Activated CD4-positive, alpha-beta T cell treated with anti-CD3 and anti-CD28 coated beads for 36 hours (primary cell): ENCODE results near the gene NELL1. TPM values are rescaled to one million over a fixed set of nuclear protein-coding genes. Genes with fewer than 3 reads are reported as not detected.

Experiments
- ATAC-seq: fragments of 200-7000 bp; cut with Tn5 transposase; one replicate; pipeline ENCODE4 v1.10.0; 2021; ENCODE audit warnings: mild to moderate bottlenecking, moderate library complexity
- CTCF ChIA-PET: fragments of 350-600 bp; sonication (Branson Sonifier 250); formaldehyde crosslinking; loops from one replicate; lab custom pipeline; 2021; ENCODE audit warnings: antibody characterized with exemption; lab: Charles Lee
- POLR2A ChIA-PET: fragments of 350-600 bp; sonication (Branson Sonifier 250); formaldehyde crosslinking; loops from one replicate; lab custom pipeline; 2021; ENCODE audit warnings: antibody characterized with exemption, inconsistent platforms; lab: Charles Lee
- DNase-seq: peaks from one replicate; pipeline ENCODE4 v3.0.0-alpha.2; 2020
- H3K27ac Mint-ChIP-seq: one replicate; pipeline ENCODE4 v1.8.0; 2021; ENCODE audit warnings: mixed read lengths
- H3K27me3 Mint-ChIP-seq: one replicate; pipeline ENCODE4 v1.8.0; 2021; ENCODE audit warnings: mixed read lengths
- H3K36me3 Mint-ChIP-seq: one replicate; pipeline ENCODE4 v1.8.0; 2021; ENCODE audit warnings: low read depth, mixed read lengths
- H3K4me1 Mint-ChIP-seq: one replicate; pipeline ENCODE4 v1.8.0; 2021; ENCODE audit warnings: mixed read lengths
- H3K4me3 Mint-ChIP-seq: one replicate; pipeline ENCODE4 v1.8.0; 2021; ENCODE audit warnings: mild to moderate bottlenecking, moderate library complexity, mixed read lengths
- H3K9me3 Mint-ChIP-seq: one replicate; pipeline ENCODE4 v1.8.0; 2021; ENCODE audit warnings: low read depth, mixed read lengths
- intact Hi-C, 2 experiments: fragments of 100-400 bp; cut with DNase I in 1 of 2; cut with micrococcal nuclease in 1 of 2; formaldehyde crosslinking; loops; one replicate each; pipeline versions ENCODE4 v1.14.2 to v1.15.1; 2022 to 2024; cut with DNase I, micrococcal nuclease
- total RNA-seq, 2 experiments: library from RNA; stranded (reverse); gene quantifications; one replicate each; pipeline ENCODE4 v1.2.3, GENCODE V29; 2021

The NELL1 gene
- total RNA-seq, 2 experiments from 2014 or later, result not detected

GRCh38 chr11:21476588-21476987, 807.2 kb downstream of the NELL1 start:
- ChIA-PET POLR2A (no interaction called here), CTCF (interaction anchor here (0.6 to 0.8 kb wide), 2 partner anchors 302 to 1066 kb away, joined by 3 to 4 read pairs; no protein-coding TSS in a partner anchor)
- ATAC-seq (no peak), DNase-seq (no peak)
- H3K4me1 Mint-ChIP-seq, result no peaks in the 10 kb centered on the region
- H3K27me3 Mint-ChIP-seq, result no peaks in the 10 kb centered on the region
- no peaks in the 10 kb centered on the region for H3K36me3 Mint-ChIP-seq
- no peak overlapping the region for H3K4me3 Mint-ChIP-seq
- H3K9me3 Mint-ChIP-seq, result no peaks in the 10 kb centered on the region
- H3K27ac Mint-ChIP-seq, result no peak overlapping the region
- intact Hi-C loops, result no loop called here

DNA sequence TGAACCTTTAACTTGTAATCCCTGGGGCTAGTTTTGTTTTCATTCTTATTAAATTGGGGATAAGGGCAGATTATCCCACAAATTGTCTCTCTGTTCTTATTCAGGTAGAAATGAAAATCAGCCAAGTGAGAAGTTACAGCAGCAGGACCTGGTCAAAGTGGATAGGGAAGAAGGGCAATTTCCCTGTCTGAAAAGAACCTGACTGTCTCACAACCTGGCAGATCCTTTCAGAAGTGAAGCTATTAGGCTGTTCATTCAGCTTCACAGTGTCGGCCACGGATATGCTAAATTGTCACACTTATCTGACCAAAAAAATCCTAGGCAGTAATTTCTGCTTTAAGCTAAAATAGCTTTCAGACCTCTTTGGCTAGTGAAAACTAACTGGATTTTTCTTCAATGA, 810.9 kb downstream of the NELL1 start:
- no peak overlapping the region for H3K4me3 Mint-ChIP-seq

DNA sequence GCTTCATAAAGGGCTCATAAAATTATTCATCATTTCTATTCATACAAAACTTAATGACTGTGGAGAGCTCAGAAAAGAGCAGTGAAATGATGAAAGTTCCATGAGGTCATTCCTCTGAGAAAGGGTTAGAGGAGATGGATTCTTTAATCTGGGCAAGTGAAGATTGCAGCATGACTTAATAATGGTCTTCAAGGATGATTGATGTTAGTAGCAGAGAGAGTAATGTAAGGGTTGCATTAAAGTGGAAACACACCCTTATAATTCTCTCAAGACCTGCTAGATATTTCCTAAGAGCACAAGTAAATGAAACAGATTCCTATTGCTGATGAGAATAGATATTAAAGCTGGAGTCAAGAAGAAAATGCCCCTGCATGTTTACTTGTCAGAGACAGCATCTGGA, 811.9 kb downstream of the NELL1 start:
- H3K9me3 Mint-ChIP-seq, result no peaks in the 10 kb centered on the region
- H3K36me3 Mint-ChIP-seq, result no peaks in the 10 kb centered on the region
- DNase-seq (no peak), ATAC-seq (no peak)
- intact Hi-C loops, result no loop called here
- POLR2A ChIA-PET, result no interaction called here
- H3K27ac Mint-ChIP-seq, result no peak overlapping the region
- no peak overlapping the region for H3K4me3 Mint-ChIP-seq
- H3K4me1 Mint-ChIP-seq, result no peaks in the 10 kb centered on the region
- no peaks in the 10 kb centered on the region for H3K27me3 Mint-ChIP-seq
- CTCF ChIA-PET, result no interaction called here

More for the DNA sequence above, 810.9 kb downstream of the NELL1 start:
- no peaks in the 10 kb centered on the region for H3K36me3 Mint-ChIP-seq
- no peaks in the 10 kb centered on the region for H3K4me1 Mint-ChIP-seq
- ChIA-PET POLR2A (no interaction called here), CTCF (no interaction called here)
- H3K27ac Mint-ChIP-seq, result no peak overlapping the region
- intact Hi-C loops, result no loop called here
- H3K27me3 Mint-ChIP-seq, result no peaks in the 10 kb centered on the region
- no peaks in the 10 kb centered on the region for H3K9me3 Mint-ChIP-seq
- DNase-seq (no peak), ATAC-seq (no peak)

GRCh38 chr11:21484039-21484438, 814.7 kb downstream of the NELL1 start:
- ATAC-seq (no peak), DNase-seq (no peak)
- H3K27me3 Mint-ChIP-seq, result no peaks in the 10 kb centered on the region
- H3K36me3 Mint-ChIP-seq, result no peaks in the 10 kb centered on the region
- ChIA-PET CTCF (no interaction called here), POLR2A (no interaction called here)
- intact Hi-C loops, result no loop called here
- no peak overlapping the region for H3K4me3 Mint-ChIP-seq
- peaks cover 5% of the 10 kb centered on the region for H3K9me3 Mint-ChIP-seq
- H3K27ac Mint-ChIP-seq, result no peak overlapping the region
- no peaks in the 10 kb centered on the region for H3K4me1 Mint-ChIP-seq

DNA sequence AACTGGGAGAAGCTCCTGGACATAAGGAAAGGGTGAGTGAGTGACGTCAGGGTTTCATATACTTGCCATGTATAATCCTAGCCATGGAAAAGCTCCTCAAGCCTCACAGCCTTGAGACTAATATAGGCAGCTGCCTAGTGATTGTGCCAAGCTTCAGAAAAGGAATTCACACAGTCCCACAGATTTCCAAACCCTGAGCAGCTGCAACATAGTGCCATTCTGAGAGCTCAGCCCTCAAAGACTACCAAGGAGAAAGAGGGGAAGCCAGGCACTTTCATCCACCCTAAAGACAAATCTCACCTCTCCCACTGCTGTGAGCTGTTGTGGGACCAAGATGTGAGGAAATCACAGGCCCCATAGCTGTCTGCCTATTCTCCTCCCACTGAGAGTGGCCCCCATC, 815.6 kb downstream of the NELL1 start:
- H3K27ac Mint-ChIP-seq, result no peak overlapping the region
- intact Hi-C loops, result no loop called here
- H3K4me1 Mint-ChIP-seq, result no peaks in the 10 kb centered on the region
- H3K27me3 Mint-ChIP-seq, result no peaks in the 10 kb centered on the region
- no peak overlapping the region for H3K4me3 Mint-ChIP-seq
- CTCF ChIA-PET, result no interaction called here
- peaks cover 11% of the 10 kb centered on the region for H3K9me3 Mint-ChIP-seq
- DNase-seq (no peak), ATAC-seq (no peak)
- no peaks in the 10 kb centered on the region for H3K36me3 Mint-ChIP-seq
- POLR2A ChIA-PET, result no interaction called here

DNA sequence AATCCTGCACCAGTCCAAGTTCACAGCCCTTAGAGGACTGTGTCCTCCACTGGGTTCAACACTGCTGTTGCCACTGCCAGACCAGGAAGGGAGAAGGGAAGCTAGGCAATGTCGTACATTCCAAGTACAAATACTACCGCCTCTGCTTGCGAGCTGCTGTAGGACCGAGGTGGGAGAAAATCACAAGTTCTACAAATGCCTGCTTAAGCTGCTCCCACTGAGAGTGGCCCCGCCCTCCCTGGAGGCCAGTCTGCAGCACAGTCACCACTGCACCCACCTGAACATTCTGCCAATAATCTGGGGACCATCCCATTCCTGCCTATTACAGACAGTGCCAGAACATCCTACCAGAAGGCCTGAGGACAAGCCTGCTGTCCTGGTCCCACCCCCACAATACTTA, 816.0 kb downstream of the NELL1 start:
- no peaks in the 10 kb centered on the region for H3K27me3 Mint-ChIP-seq
- intact Hi-C loops, result no loop called here
- no peak overlapping the region for H3K4me3 Mint-ChIP-seq
- peaks cover 12% of the 10 kb centered on the region for H3K9me3 Mint-ChIP-seq
- POLR2A ChIA-PET, result no interaction called here
- no peak overlapping the region for H3K27ac Mint-ChIP-seq
- ATAC-seq, result no peak
- H3K4me1 Mint-ChIP-seq, result no peaks in the 10 kb centered on the region
- CTCF ChIA-PET, result no interaction called here
- DNase-seq, result no peak
- H3K36me3 Mint-ChIP-seq, result no peaks in the 10 kb centered on the region

- intact Hi-C loops, result no loop called here
- ChIA-PET POLR2A (no interaction called here), CTCF (no interaction called here)
- H3K36me3 Mint-ChIP-seq, result no peaks in the 10 kb centered on the region
- ATAC-seq (no peak), DNase-seq (no peak)
- H3K4me3 Mint-ChIP-seq, result no peak overlapping the region
- peaks cover 14% of the 10 kb centered on the region for H3K9me3 Mint-ChIP-seq
- no peaks in the 10 kb centered on the region for H3K27me3 Mint-ChIP-seq
- H3K4me1 Mint-ChIP-seq, result no peaks in the 10 kb centered on the region
- no peak overlapping the region for H3K27ac Mint-ChIP-seq
Measured at GRCh38 chr11:21489416-21490115, 820.2 kb downstream of the NELL1 start.

- intact Hi-C loops, result no loop called here
- peaks cover 13% of the 10 kb centered on the region for H3K9me3 Mint-ChIP-seq
- ATAC-seq, result no peak
- no peak for DNase-seq
- ChIA-PET CTCF (no interaction called here), POLR2A (no interaction called here)
- H3K27me3 Mint-ChIP-seq, result no peaks in the 10 kb centered on the region
- no peak overlapping the region for H3K4me3 Mint-ChIP-seq
- H3K36me3 Mint-ChIP-seq, result no peaks in the 10 kb centered on the region
- H3K4me1 Mint-ChIP-seq, result no peaks in the 10 kb centered on the region
- no peak overlapping the region for H3K27ac Mint-ChIP-seq
Measured at GRCh38 chr11:21492931-21493330, 823.5 kb downstream of the NELL1 start.

- intact Hi-C loops, result no loop called here
- H3K4me3 Mint-ChIP-seq, result no peak overlapping the region
- H3K4me1 Mint-ChIP-seq, result no peaks in the 10 kb centered on the region
- ATAC-seq (no peak), DNase-seq (no peak)
- peaks cover 4% of the 10 kb centered on the region for H3K9me3 Mint-ChIP-seq
- ChIA-PET POLR2A (no interaction called here), CTCF (no interaction called here)
- no peak overlapping the region for H3K27ac Mint-ChIP-seq
- H3K36me3 Mint-ChIP-seq, result no peaks in the 10 kb centered on the region
- H3K27me3 Mint-ChIP-seq, result no peaks in the 10 kb centered on the region
Measured at GRCh38 chr11:21494946-21495345, 825.6 kb downstream of the NELL1 start.

GRCh38 chr11:21495879-21496278, 826.5 kb downstream of the NELL1 start:
- intact Hi-C loops, result no loop called here

DNA sequence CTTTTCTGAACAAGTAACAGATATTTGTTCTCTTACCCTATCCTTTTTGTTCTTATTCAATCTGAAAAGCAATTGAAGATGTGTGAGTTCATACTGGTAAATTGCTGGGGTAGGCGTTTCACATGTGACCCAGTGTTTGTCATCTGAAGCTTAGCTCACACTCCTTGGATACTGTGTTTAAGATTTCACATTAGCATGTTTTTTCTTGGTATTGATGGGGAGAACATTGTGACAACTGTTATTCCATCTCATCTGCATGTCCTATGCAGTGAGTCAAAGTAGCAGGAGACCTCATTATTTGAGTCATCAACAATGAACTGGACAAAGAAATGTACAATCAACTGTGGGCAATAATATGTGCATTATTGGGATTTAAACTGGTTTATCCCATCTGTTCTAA, 831.9 kb downstream of the NELL1 start:
- H3K4me3 Mint-ChIP-seq, result no peak overlapping the region
- no peaks in the 10 kb centered on the region for H3K36me3 Mint-ChIP-seq
- peaks cover 2% of the 10 kb centered on the region for H3K9me3 Mint-ChIP-seq
- ChIA-PET CTCF (interaction anchor here (2.0 kb wide), 1 partner anchor 10 kb away, joined by 7 read pairs; no protein-coding TSS in a partner anchor), POLR2A (no interaction called here)
- DNase-seq, result no peak
- no peaks in the 10 kb centered on the region for H3K4me1 Mint-ChIP-seq
- no peaks in the 10 kb centered on the region for H3K27me3 Mint-ChIP-seq
- intact Hi-C loops, result no loop called here
- no peak for ATAC-seq
- no peak overlapping the region for H3K27ac Mint-ChIP-seq

More at GRCh38 chr11:21495879-21496278, 826.5 kb downstream of the NELL1 start:
- Mint-ChIP-seq H3K36me3 (no peaks in the 10 kb centered on the region), H3K4me1 (no peaks in the 10 kb centered on the region), H3K4me3 (no peak overlapping the region), H3K9me3 (peaks cover 3% of the 10 kb centered on the region), H3K27ac (no peak overlapping the region), H3K27me3 (no peaks in the 10 kb centered on the region)
- POLR2A ChIA-PET, result no interaction called here
- CTCF ChIA-PET, result no interaction called here
- no peak for DNase-seq
- no peak for ATAC-seq

- POLR2A ChIA-PET, result no interaction called here
Measured at GRCh38 chr11:21505070-21505469, 835.7 kb downstream of the NELL1 start.

More at GRCh38 chr11:21505070-21505469, 835.7 kb downstream of the NELL1 start:
- Mint-ChIP-seq H3K27me3 (no peaks in the 10 kb centered on the region), H3K4me1 (no peaks in the 10 kb centered on the region), H3K27ac (no peak overlapping the region), H3K9me3 (no peaks in the 10 kb centered on the region), H3K36me3 (no peaks in the 10 kb centered on the region), H3K4me3 (no peak overlapping the region)
- intact Hi-C loops, result no loop called here
- DNase-seq (no peak), ATAC-seq (no peak)
- CTCF ChIA-PET, result interaction anchor here (0.6 kb wide), 1 partner anchor 101 kb away, joined by 7 read pairs; no protein-coding TSS in a partner anchor
